Pancreas (tissue), 10 donors: ENCODE data around the gene AOPEP. TPM values are rescaled to one million over a fixed set of nuclear protein-coding genes. Genes with fewer than 3 reads are reported as not detected.

Experiments
- ATAC-seq, 4 donors: fragments of 200-7000 bp; cut with Tn5 transposase; one replicate each; pipeline versions ENCODE4 v1.8.0 to v1.9.1; 2020; ENCODE audit warnings: mild to moderate bottlenecking in 4 of 4, moderate library complexity in 4 of 4
- DNase-seq, 6 donors: peaks; one replicate each; pipeline ENCODE4 v3.0.0-alpha.2; 2020
- FAIRE-seq: peaks from 2 replicates; lab custom pipeline; 2012; peaks lifted over from hg19 to GRCh38; lab: Jason Lieb, UNC
- H3K27ac ChIP-seq, 4 donors: fragments of 200-600 bp; sonication (generic); 1 replicate in 3 of 4; 2 replicates in 1 of 4; pipeline versions ENCODE4 v1.5.0 to v1.8.0; 2020
- H3K27me3 ChIP-seq, 4 donors: fragments of 200-600 bp; one replicate each; pipeline ENCODE4 v1.8.0; 2021
- H3K36me3 ChIP-seq, 3 donors: fragments of 200-600 bp; sonication (generic) in 1 of 3; one replicate each; pipeline versions ENCODE4 v1.5.0 to v1.8.0; 2020 to 2021
- H3K4me1 ChIP-seq, 3 donors: fragments of 200-600 bp; one replicate each; pipeline ENCODE4 v1.8.0; 2021
- H3K4me3 ChIP-seq, 4 donors: fragments of 200-600 bp; sonication (generic) in 2 of 4; one replicate each; pipeline versions ENCODE4 v1.5.0 to v1.8.0; 2020 to 2021
- H3K9me3 ChIP-seq, 4 donors: fragments of 200-600 bp; one replicate each; pipeline ENCODE4 v1.8.0; 2021
- WGBS, 2 donors: extraction: QIAGEN DNeasy Blood & Tissue Kit; methylation state at CpG; one replicate each; pipeline ENCODE4 v1.1.7; 2013; 5-methylcytosine and 5-hydroxymethylcytosine counted together
- intact Hi-C, 3 donors: fragments of 100-400 bp; cut with DNase I; formaldehyde crosslinking; loops; one replicate each; pipeline versions ENCODE4 v1.11.1 to v1.14.2; 2022
- polyA plus RNA-seq, 2 donors: library from polyadenylated mRNA; stranded (reverse); fragments of 200-250 nt; gene quantifications; one replicate each; pipeline ENCODE4 v1.2.3, GENCODE V29; 2013
- total RNA-seq, 6 donors: library from RNA; stranded (reverse); fragmentation: NEBNext Ultra II Directional in 4 of 6; extraction: Animal tissue kit (Norgen Biotek cat#: 25700) in 4 of 6; gene quantifications; one replicate each; pipeline versions ENCODE4 v1.2.1 to v1.2.4, GENCODE V29; 2021 to 2023
- TF ChIP-seq, protein P1 (sequence below), 4 donors: fragments of 200-600 bp; sonication (generic) in 3 of 4; IDR thresholded peaks; one replicate each; pipeline versions ENCODE4 v1.5.0 to v1.8.0; 2021; ENCODE audit warnings: antibody characterized with exemption in 4 of 4
- donor health status: healthy with polysubstance abuse.
- donor health status: DM: no; HTN: no; CAD: no; lungs with moderate emphysema.
- donor health status: DM: no; HTN: no; CAD: no.
- donor health status: control.
- donor health status: control.
- donor health status: Bipolar disorder and iron deficiency.
- donor health status: DM: yes; HTN: yes; CAD: no.
- donor health status: DM: no; HTN: no; CAD: no.
- donor health status: DM: no; HTN: no; CAD: no.
- donor health status: DM: yes; HTN: yes; CAD: no.

Gene AOPEP
- total and polyA plus RNA-seq, 8 donors: 50.5 to 140 (median 76.7) TPM

DNA sequence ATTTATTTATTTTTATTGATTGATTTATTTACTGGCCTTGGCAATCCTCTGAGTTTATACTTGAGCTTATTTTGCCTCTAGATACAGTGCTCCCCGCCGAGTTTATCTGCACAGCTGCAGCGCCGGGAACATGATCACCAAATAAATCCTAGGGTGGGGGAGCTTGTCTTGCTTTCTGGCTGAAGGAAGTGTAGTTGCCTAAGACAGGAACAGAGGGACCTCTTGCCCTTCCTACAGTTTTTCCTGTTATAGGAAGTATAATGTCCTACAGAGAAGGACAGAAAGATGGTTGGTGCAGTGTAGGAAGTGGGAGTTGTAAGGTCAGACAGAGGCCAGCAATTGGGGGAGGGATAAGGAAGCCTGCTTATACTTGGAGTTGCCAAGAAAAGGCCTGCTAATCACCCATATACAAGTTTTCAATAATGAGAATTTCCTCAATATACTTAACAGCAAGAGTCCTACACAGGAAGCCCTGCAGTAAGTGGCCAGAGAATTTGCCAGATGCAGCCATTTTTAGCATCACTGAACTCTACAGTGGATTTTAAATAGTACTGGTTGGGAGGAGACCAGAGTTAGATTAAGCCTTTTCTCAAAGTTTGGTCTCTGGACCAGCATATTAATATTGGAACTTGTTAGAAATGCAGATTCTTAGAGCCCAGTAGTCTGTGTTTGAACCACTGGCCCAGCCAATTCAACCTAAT is 7.7 kb downstream of the AOPEP start:
- DNase-seq: no peak
- Histone ChIP-seq H3K27ac (no peak overlapping the region), H3K4me1 (peaks cover 0 to 4% (median 0%) of the 10 kb centered on the region in 3 donors), H3K36me3 (no peaks in the 10 kb centered on the region), H3K4me3 (no peak overlapping the region), H3K27me3 (no peaks in the 10 kb centered on the region), H3K9me3 (no peaks in the 10 kb centered on the region)
- peak in 2 of 4 donors; percentile 20 to 44 for ATAC-seq
- intact Hi-C loops: no loop called here
- WGBS, 2 donors: 18 to 21% methylated on average over 4 of the region's 4 CpGs
- FAIRE-seq: no peak
- TF ChIP-seq, protein P1, sequence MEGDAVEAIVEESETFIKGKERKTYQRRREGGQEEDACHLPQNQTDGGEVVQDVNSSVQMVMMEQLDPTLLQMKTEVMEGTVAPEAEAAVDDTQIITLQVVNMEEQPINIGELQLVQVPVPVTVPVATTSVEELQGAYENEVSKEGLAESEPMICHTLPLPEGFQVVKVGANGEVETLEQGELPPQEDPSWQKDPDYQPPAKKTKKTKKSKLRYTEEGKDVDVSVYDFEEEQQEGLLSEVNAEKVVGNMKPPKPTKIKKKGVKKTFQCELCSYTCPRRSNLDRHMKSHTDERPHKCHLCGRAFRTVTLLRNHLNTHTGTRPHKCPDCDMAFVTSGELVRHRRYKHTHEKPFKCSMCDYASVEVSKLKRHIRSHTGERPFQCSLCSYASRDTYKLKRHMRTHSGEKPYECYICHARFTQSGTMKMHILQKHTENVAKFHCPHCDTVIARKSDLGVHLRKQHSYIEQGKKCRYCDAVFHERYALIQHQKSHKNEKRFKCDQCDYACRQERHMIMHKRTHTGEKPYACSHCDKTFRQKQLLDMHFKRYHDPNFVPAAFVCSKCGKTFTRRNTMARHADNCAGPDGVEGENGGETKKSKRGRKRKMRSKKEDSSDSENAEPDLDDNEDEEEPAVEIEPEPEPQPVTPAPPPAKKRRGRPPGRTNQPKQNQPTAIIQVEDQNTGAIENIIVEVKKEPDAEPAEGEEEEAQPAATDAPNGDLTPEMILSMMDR (IDR thresholded peaks at IDR 0.05): no peak

- DNase-seq (no peak), FAIRE-seq (no peak), ATAC-seq (no peak)
- no peaks in the 10 kb centered on the region for H3K9me3 ChIP-seq
- TF ChIP-seq, protein P1 (IDR thresholded peaks at IDR 0.05): no peak
- no peak overlapping the region for H3K27ac ChIP-seq
- peaks cover 0 to 4% (median 0%) of the 10 kb centered on the region in 3 donors for H3K4me1 ChIP-seq
- no peaks in the 10 kb centered on the region for H3K36me3 ChIP-seq
- intact Hi-C loops: no loop called here
- no peak overlapping the region for H3K4me3 ChIP-seq
- no peaks in the 10 kb centered on the region for H3K27me3 ChIP-seq
Measured at GRCh38 chr9:94736759-94737158, 10.3 kb downstream of the AOPEP start.

- H3K27me3 ChIP-seq: no peaks in the 10 kb centered on the region
- H3K36me3 ChIP-seq: no peaks in the 10 kb centered on the region
- H3K9me3 ChIP-seq: no peaks in the 10 kb centered on the region
- DNase-seq (no peak), FAIRE-seq (no peak), ATAC-seq (no peak)
- WGBS, 2 donors: 66 to 79% methylated on average over 3 of the region's 3 CpGs
- H3K27ac ChIP-seq: no peak overlapping the region
- TF ChIP-seq, protein P1 (IDR thresholded peaks at IDR 0.05): no peak
- intact Hi-C loops: no loop called here
- no peaks in the 10 kb centered on the region for H3K4me1 ChIP-seq
- H3K4me3 ChIP-seq: no peak overlapping the region
Measured at GRCh38 chr9:94740145-94740840, 13.8 kb downstream of the AOPEP start.

DNA sequence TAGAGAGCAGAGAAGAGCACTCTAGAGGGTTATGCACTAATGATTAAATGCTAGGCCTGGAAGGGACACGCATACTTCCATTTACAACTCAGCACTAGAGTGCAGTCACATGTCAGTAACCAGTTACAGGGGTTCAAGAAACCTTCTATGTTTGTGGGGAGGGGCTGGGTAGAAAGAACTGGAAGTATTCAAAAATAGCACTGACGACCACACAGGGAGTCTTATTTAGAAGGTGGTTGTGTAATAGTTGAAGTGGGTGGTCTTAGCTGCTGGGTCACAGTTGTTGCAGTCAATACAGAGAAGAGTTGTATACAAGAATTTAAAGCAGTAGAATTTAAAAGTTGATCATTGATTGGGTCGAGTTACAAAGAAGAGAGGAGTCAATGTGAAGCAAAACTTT is 15.4 kb downstream of the AOPEP start:
- Histone ChIP-seq H3K4me1 (peaks cover 0 to 3% (median 0%) of the 10 kb centered on the region in 3 donors), H3K36me3 (no peaks in the 10 kb centered on the region), H3K4me3 (no peak overlapping the region), H3K27ac (peak overlapping the region in 2 of 4 donors; percentile 6 to 44), H3K9me3 (no peaks in the 10 kb centered on the region), H3K27me3 (no peaks in the 10 kb centered on the region)
- ATAC-seq (peak in 2 of 4 donors; percentile 24 to 61), DNase-seq (no peak), FAIRE-seq (no peak)
- intact Hi-C loops: no loop called here
- TF ChIP-seq, protein P1 (IDR thresholded peaks at IDR 0.05): no peak
- WGBS, 2 donors: 68 to 71% methylated on average over 3 of the region's 3 CpGs
